GM23338 (cell line): Measurements from ENCODE around the gene TCF7L2. TPM values are rescaled to one million over a fixed set of nuclear protein-coding genes. Genes with fewer than 3 reads are reported as not detected.
A peak's percentile ranks its signal among the peaks of the same experiment; 100 is the strongest.

ENCODE experiments used
- ATAC-seq: fragments of 200-7000 bp; cut with Tn5 transposase; 3 replicates; pipeline ENCODE4 v1.9.1; 2020
- DNase-seq: peaks from one replicate; pipeline ENCODE4 v3.0.0-alpha.2; 2015; ENCODE audit warnings: low spot score
- H2AFZ ChIP-seq: fragments of 200-600 bp; sonication (generic); 2 replicates; pipeline ENCODE4 v1.8.0; 2016; ENCODE audit warnings: antibody characterized with exemption, mild to moderate bottlenecking, moderate library complexity
- H3F3A ChIP-seq: fragments of 200-600 bp; sonication (generic); replicated peaks from 2 replicates; pipeline ENCODE4 v1.8.0; 2017; ENCODE audit warnings: antibody characterized with exemption, mixed run types, low read depth
- H3K27ac ChIP-seq: fragments of 200-600 bp; sonication (generic); 2 replicates; pipeline ENCODE4 v1.6.1; 2016; ENCODE audit warnings: low read depth
- H3K27me3 ChIP-seq: fragments of 200-600 bp; sonication (generic); 2 replicates; pipeline ENCODE4 v1.8.0; 2016; ENCODE audit warnings: mild to moderate bottlenecking, mixed run types, moderate library complexity; ENCODE audit not compliant: insufficient read depth
- H3K36me3 ChIP-seq: fragments of 200-600 bp; sonication (generic); 2 replicates; pipeline ENCODE4 v1.8.0; 2016; ENCODE audit warnings: mild to moderate bottlenecking; ENCODE audit not compliant: insufficient read depth
- H3K4me1 ChIP-seq: fragments of 200-600 bp; sonication (generic); 2 replicates; pipeline ENCODE4 v1.8.0; 2016; ENCODE audit warnings: mild to moderate bottlenecking, moderate library complexity; ENCODE audit not compliant: insufficient read depth
- H3K4me2 ChIP-seq: fragments of 200-600 bp; sonication (generic); 2 replicates; pipeline ENCODE4 v1.7.1; 2017; ENCODE audit warnings: mixed run types
- H3K4me3 ChIP-seq: fragments of 200-600 bp; sonication (generic); 2 replicates; pipeline ENCODE4 v1.6.1; 2016; ENCODE audit warnings: mixed run types
- H3K79me2 ChIP-seq: fragments of 200-600 bp; sonication (generic); replicated peaks from 2 replicates; pipeline ENCODE4 v1.8.0; 2017; ENCODE audit warnings: mild to moderate bottlenecking; ENCODE audit not compliant: insufficient read depth
- H3K9me2 ChIP-seq: fragments of 200-600 bp; sonication (generic); 2 replicates; pipeline ENCODE4 v1.8.0; 2017; ENCODE audit not compliant: insufficient read depth
- H4K20me1 ChIP-seq: fragments of 200-600 bp; sonication (generic); replicated peaks from 2 replicates; pipeline ENCODE4 v1.8.0; 2017; ENCODE audit warnings: mild to moderate bottlenecking; ENCODE audit not compliant: insufficient read depth
- H3K27ac Mint-ChIP-seq: 2 replicates; pipeline ENCODE4 v1.8.0; 2020; ENCODE audit warnings: inconsistent platforms, mild to moderate bottlenecking, moderate library complexity, mixed read lengths
- H3K27me3 Mint-ChIP-seq: 3 replicates; pipeline ENCODE4 v1.8.0; 2022; ENCODE audit warnings: low read depth, mild to moderate bottlenecking, moderate library complexity, mixed read lengths, inconsistent platforms; ENCODE audit not compliant: insufficient read depth, poor library complexity
- H3K36me3 Mint-ChIP-seq: 3 replicates; pipeline ENCODE4 v1.8.0; 2021; ENCODE audit warnings: low read depth, mild to moderate bottlenecking, inconsistent platforms, moderate library complexity, mixed read lengths
- H3K4me1 Mint-ChIP-seq: 3 replicates; pipeline ENCODE4 v1.8.0; 2020; ENCODE audit warnings: mild to moderate bottlenecking, inconsistent platforms, mixed read lengths
- H3K4me3 Mint-ChIP-seq: 3 replicates; pipeline ENCODE4 v1.8.0; 2021; ENCODE audit warnings: moderate library complexity, mild to moderate bottlenecking, inconsistent platforms, mixed read lengths
- H3K9me3 Mint-ChIP-seq: 3 replicates; pipeline ENCODE4 v1.8.0; 2020; ENCODE audit warnings: moderate library complexity, mild to moderate bottlenecking, inconsistent platforms, mixed read lengths
- CREB1 ChIP-seq: fragments of 250-450 bp; sonication (Bioruptor Pico); IDR thresholded peaks from 2 replicates; pipeline ENCODE4 v1.5.0; 2020; ENCODE audit warnings: low read depth, mild to moderate bottlenecking, moderate library complexity
- EZH2 ChIP-seq: fragments of 200-600 bp; sonication (generic); IDR thresholded peaks from one replicate; pipeline ENCODE4 v1.8.0; 2017; ENCODE audit warnings: antibody characterized with exemption, mild to moderate bottlenecking, low read depth; ENCODE audit not compliant: unreplicated experiment
- NANOG ChIP-seq: IDR thresholded peaks from 2 replicates; pipeline ENCODE4 v1.6.1; 2016; ENCODE audit warnings: antibody characterized with exemption, borderline replicate concordance
- ZNF331 ChIP-seq: fragments of 250-450 bp; sonication (Bioruptor Pico); IDR thresholded peaks from 2 replicates; pipeline ENCODE4 v1.5.0; 2020; ENCODE audit warnings: low read depth, mild to moderate bottlenecking, moderate library complexity
- polyA plus RNA-seq: library from polyadenylated mRNA; unstranded; fragments of >200 nt; fragmentation: Nextera tagmentation; extraction: Ambion mirVana; gene quantifications from 2 replicates; pipeline ENCODE4 v1.2.1, GENCODE V29; 2016
- total RNA-seq: library from RNA; depleted of rRNA; stranded (reverse); fragments of >200 nt; shearing (Covaris generic); gene quantifications from 2 replicates; pipeline ENCODE4 v1.2.3, GENCODE V29; 2014
- TF ChIP-seq, protein P1 (sequence below), 2 experiments: fragments of 200-600 bp in 1 of 2; sonication (generic) in 1 of 2; conservative IDR thresholded peaks; 2 replicates each; pipeline versions ENCODE4 v1.5.1 to v1.6.1; 2016 to 2017; ENCODE audit warnings: antibody characterized with exemption in 2 of 2, low read depth in 2 of 2, mild to moderate bottlenecking in 2 of 2, moderate library complexity in 1 of 2
- TF ChIP-seq, protein P2 (sequence below): IDR thresholded peaks from one replicate; pipeline ENCODE4 v1.6.1; 2018; ENCODE audit warnings: antibody characterized with exemption; ENCODE audit not compliant: unreplicated experiment
- TF ChIP-seq, protein P3 (sequence below): IDR thresholded peaks from 2 replicates; pipeline ENCODE4 v1.6.1; 2016; ENCODE audit warnings: antibody characterized with exemption

TCF7L2 gene
- total and polyA plus RNA-seq, 2 experiments from 2014 or later, result 32.2 to 80.8 TPM

DNA sequence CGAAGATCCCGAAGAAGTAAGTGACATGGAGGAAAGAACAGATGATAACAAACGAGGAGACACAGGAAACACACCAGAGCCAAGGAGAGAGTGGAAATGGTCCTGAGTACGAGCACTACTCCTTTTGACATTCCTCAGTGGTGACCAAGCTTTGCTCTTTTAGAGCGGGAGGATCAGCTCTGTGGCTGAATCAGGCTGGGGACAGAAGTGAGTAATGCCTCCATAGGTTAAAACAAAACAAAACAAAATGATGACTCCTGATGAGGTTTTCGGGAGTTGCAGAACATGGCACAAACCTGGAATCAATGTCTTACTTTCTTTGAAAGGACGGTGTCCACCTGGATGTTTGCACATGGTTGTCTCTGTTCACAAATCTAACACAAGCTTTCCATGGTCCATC is 30.3 kb upstream of the TCF7L2 start:
- Histone ChIP-seq H3K4me2 (no peak overlapping the region), H4K20me1 (no peaks in the 10 kb centered on the region; the same call in 1 of the 2 replicates), H3K27me3 (peaks cover 59% of the 10 kb centered on the region), H3F3A (0 out of 2 replicates have a peak, but pooled peaks cover 4% of the 10 kb centered on the region), H3K36me3 (no peaks in the 10 kb centered on the region), H3K4me3 (no peak overlapping the region), H3K27ac (no peak overlapping the region), H2AFZ (no peak overlapping the region), H3K79me2 (no peaks in the 10 kb centered on the region), H3K4me1 (peaks cover 30% of the 10 kb centered on the region), H3K9me2 (no peaks in the 10 kb centered on the region)
- TF ChIP-seq NANOG, result no peak
- DNase-seq (no peak), ATAC-seq (no peak)
- no peak overlapping the region for H3K4me3 Mint-ChIP-seq
- H3K4me1 Mint-ChIP-seq, result peaks cover 30% of the 10 kb centered on the region
- H3K36me3 Mint-ChIP-seq, result no peaks in the 10 kb centered on the region
- H3K9me3 Mint-ChIP-seq, result no peaks in the 10 kb centered on the region
- H3K27ac Mint-ChIP-seq, result no peak overlapping the region
- peaks cover 20% of the 10 kb centered on the region for H3K27me3 Mint-ChIP-seq

DNA sequence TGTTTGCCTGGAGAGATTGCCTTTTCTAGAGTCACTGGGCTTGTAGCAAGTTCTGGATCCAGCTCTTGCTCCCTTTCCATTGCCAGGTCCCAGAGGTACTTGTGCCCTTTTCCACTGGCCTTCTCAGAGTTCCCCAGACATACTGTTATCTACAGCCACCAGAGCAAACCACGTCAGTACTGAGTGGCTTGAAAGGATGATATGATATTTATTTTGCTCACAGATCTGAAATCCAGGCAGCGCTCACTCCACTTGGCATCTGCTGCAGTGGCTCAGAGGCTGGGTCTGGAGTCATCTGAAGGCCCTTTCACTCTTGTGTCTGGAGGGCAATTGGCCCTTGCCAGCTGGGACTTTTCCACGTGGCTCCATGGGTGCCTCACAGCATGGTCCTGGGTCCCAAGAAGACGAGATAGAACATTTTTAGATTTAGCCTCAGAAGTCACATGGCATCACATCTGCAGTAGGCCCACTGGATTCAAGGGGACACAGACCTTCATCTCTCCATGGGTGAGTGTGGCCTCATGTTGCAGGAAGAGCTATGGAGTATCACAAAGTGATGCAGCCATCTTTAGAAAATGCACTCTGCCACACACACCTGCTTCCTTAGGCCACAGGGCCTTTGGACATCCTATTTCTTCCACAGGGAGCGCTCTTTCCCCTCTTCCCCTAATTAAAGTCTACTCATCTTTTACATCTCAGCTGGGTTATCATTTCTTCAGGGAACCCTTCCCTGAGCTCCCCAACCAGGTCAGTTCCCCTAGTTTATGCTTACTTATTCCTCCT is 22.9 kb upstream of the TCF7L2 start:
- Histone ChIP-seq H3K36me3 (no peaks in the 10 kb centered on the region), H3K9me2 (no peaks in the 10 kb centered on the region), H3K27me3 (no peaks in the 10 kb centered on the region), H2AFZ (no peak overlapping the region), H3K4me3 (no peak overlapping the region), H3K79me2 (no peaks in the 10 kb centered on the region), H4K20me1 (no peaks in the 10 kb centered on the region), H3K4me1 (peaks cover 12% of the 10 kb centered on the region), H3K4me2 (0 out of 2 replicates have a peak overlapping the region, but pooled peaks have one; percentile 52), H3K27ac (no peak overlapping the region), H3F3A (no peaks in the 10 kb centered on the region; the same call in 1 of the 2 replicates)
- Mint-ChIP-seq H3K27ac (no peak overlapping the region), H3K27me3 (peaks cover 9% of the 10 kb centered on the region), H3K36me3 (no peaks in the 10 kb centered on the region), H3K4me3 (no peak overlapping the region), H3K4me1 (peaks cover 14% of the 10 kb centered on the region), H3K9me3 (no peaks in the 10 kb centered on the region)
- DNase-seq, result no peak
- TF ChIP-seq, protein P1, sequence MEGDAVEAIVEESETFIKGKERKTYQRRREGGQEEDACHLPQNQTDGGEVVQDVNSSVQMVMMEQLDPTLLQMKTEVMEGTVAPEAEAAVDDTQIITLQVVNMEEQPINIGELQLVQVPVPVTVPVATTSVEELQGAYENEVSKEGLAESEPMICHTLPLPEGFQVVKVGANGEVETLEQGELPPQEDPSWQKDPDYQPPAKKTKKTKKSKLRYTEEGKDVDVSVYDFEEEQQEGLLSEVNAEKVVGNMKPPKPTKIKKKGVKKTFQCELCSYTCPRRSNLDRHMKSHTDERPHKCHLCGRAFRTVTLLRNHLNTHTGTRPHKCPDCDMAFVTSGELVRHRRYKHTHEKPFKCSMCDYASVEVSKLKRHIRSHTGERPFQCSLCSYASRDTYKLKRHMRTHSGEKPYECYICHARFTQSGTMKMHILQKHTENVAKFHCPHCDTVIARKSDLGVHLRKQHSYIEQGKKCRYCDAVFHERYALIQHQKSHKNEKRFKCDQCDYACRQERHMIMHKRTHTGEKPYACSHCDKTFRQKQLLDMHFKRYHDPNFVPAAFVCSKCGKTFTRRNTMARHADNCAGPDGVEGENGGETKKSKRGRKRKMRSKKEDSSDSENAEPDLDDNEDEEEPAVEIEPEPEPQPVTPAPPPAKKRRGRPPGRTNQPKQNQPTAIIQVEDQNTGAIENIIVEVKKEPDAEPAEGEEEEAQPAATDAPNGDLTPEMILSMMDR (conservative IDR thresholded peaks at IDR 0.05; ENCODE audit: low read depth in 2 of 2), result peak in 1 of 2 experiments; percentile 34; a peak in 2 of 4 replicates
- TF ChIP-seq ZNF331 (CRISPR knock-in tag), result no peak
- no peak; the same call in 2 of the 3 replicates for ATAC-seq

DNA sequence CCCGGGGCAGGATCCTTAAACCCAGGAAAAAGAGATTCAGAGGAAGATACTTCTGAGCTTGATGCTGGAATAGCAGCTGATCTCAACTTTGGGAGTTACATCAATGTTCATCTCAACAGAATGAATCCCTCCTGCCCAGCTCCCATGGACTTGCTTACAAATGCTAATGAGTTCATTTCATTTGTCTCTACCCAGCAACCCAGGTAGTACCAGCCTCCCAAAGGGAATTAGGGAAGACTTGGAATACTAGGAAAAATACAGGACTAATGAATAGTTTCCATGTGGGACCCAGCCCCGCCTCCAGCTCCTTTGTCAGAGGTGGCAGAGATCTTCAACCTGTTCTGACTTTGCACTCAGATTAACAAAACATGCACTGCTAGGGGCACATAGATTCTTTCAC is 22.1 kb upstream of the TCF7L2 start:
- peak overlapping the region; percentile 41 for H2AFZ ChIP-seq
- H3K9me3 Mint-ChIP-seq, result no peaks in the 10 kb centered on the region
- no peak overlapping the region for H3K27ac ChIP-seq
- H3K4me2 ChIP-seq, result peak overlapping the region; percentile 52; the same call in 1 of the 2 replicates
- peak overlapping the region; percentile 68 for H3K27ac Mint-ChIP-seq
- no peaks in the 10 kb centered on the region; the same call in 1 of the 2 replicates for H3F3A ChIP-seq
- no peaks in the 10 kb centered on the region for H4K20me1 ChIP-seq
- no peaks in the 10 kb centered on the region for H3K9me2 ChIP-seq
- peak; percentile 25 for DNase-seq
- H3K4me1 ChIP-seq, result peaks cover 12% of the 10 kb centered on the region
- no peaks in the 10 kb centered on the region for H3K27me3 ChIP-seq
- peak; percentile 90 for ATAC-seq
- H3K4me3 ChIP-seq, result no peak overlapping the region
- no peaks in the 10 kb centered on the region for H3K36me3 Mint-ChIP-seq
- H3K36me3 ChIP-seq, result no peaks in the 10 kb centered on the region
- H3K79me2 ChIP-seq, result no peaks in the 10 kb centered on the region
- no peak overlapping the region for H3K4me3 Mint-ChIP-seq
- H3K27me3 Mint-ChIP-seq, result peaks cover 10% of the 10 kb centered on the region
- peaks cover 14% of the 10 kb centered on the region for H3K4me1 Mint-ChIP-seq
- TF ChIP-seq, protein P2, sequence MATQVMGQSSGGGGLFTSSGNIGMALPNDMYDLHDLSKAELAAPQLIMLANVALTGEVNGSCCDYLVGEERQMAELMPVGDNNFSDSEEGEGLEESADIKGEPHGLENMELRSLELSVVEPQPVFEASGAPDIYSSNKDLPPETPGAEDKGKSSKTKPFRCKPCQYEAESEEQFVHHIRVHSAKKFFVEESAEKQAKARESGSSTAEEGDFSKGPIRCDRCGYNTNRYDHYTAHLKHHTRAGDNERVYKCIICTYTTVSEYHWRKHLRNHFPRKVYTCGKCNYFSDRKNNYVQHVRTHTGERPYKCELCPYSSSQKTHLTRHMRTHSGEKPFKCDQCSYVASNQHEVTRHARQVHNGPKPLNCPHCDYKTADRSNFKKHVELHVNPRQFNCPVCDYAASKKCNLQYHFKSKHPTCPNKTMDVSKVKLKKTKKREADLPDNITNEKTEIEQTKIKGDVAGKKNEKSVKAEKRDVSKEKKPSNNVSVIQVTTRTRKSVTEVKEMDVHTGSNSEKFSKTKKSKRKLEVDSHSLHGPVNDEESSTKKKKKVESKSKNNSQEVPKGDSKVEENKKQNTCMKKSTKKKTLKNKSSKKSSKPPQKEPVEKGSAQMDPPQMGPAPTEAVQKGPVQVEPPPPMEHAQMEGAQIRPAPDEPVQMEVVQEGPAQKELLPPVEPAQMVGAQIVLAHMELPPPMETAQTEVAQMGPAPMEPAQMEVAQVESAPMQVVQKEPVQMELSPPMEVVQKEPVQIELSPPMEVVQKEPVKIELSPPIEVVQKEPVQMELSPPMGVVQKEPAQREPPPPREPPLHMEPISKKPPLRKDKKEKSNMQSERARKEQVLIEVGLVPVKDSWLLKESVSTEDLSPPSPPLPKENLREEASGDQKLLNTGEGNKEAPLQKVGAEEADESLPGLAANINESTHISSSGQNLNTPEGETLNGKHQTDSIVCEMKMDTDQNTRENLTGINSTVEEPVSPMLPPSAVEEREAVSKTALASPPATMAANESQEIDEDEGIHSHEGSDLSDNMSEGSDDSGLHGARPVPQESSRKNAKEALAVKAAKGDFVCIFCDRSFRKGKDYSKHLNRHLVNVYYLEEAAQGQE, result no peak
- no peak for TF ChIP-seq EZH2
- TF ChIP-seq ZNF331 (CRISPR knock-in tag), result no peak
- TF ChIP-seq NANOG, result no peak
- TF ChIP-seq, protein P3, sequence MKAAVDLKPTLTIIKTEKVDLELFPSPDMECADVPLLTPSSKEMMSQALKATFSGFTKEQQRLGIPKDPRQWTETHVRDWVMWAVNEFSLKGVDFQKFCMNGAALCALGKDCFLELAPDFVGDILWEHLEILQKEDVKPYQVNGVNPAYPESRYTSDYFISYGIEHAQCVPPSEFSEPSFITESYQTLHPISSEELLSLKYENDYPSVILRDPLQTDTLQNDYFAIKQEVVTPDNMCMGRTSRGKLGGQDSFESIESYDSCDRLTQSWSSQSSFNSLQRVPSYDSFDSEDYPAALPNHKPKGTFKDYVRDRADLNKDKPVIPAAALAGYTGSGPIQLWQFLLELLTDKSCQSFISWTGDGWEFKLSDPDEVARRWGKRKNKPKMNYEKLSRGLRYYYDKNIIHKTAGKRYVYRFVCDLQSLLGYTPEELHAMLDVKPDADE, result no peak
- no peak for TF ChIP-seq CREB1 (CRISPR knock-in tag)
